Activated effector memory CD4-positive, alpha-beta T cell treated with anti-CD3 and anti-CD28 coated beads, Interleukin-2, amount 50 U/mL, for 16 hours (primary cell): ENCODE measurements around the gene CRYBA1.
A peak's percentile ranks its signal among the peaks of the same experiment; 100 is the strongest.

Experiments used
- DNase-seq: peaks from one replicate; pipeline ENCODE4 v3.0.0-alpha.2; 2020

The CRYBA1 gene

DNA sequence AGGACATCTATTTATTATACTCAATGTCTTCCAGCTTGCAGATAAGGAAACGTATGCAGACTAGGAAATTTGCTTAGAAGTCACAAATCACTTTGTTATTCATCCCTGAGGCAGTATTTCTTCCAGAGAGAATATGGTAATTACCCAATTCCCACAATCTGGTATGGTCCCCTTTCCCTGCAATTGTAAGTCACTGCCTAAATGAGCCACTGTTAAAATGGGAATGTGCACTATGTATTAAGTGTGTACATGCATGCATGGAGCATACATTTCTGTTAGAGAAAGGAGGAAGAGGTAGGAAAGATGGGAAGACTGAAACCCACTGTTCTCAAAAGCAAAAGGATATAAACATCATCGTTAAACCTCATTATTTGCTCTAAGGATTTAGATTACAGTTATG is 37.3 kb downstream of the CRYBA1 start:
- no peak for DNase-seq

DNA sequence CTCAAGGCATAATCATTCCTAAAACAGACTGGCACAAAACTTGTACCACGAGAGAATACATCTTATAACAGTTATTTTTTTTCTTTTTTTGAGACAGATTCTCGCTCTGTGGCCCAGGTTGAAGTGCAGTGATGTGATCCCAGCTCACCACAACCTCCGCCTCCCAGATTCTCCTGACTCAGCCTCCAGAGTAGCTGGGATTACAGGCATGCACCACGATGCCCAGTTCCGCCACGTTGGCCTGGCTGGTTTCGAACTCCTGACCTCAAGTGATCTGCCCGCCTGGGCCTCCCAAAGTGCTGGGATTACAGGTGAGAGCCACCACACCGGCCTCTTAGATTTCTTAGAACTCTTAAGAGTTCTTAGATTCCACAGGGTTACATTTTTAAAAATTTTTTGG is 43.2 kb downstream of the CRYBA1 start:
- DNase-seq, result peak; percentile 62

DNA sequence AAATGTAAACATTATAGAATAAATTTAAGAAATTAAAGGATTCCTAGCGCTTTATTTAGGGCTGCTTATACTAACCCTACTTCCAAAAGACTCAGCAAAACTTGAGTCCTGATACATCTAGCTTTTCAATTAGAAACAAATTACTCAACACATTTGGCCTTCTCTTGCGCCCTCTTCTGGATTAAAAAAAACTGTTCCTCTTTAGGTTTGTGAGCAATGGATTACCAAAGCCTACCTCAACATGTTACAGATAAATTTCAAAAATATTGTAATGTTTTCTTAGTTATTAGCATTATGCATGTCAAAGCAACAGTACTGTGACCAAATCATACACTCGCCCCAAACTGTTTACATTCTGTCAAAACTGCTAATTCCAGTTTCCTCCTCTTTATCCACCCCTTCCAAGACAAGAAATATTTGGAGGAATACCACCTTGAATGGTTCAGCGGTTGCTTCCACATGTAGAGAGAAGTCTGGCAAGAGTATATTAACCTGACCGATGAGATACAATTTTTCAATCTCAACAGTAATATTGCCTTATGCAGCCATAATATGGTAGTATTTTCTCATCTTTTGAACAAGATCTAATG is 44.6 kb downstream of the CRYBA1 start:
- no peak for DNase-seq

DNA sequence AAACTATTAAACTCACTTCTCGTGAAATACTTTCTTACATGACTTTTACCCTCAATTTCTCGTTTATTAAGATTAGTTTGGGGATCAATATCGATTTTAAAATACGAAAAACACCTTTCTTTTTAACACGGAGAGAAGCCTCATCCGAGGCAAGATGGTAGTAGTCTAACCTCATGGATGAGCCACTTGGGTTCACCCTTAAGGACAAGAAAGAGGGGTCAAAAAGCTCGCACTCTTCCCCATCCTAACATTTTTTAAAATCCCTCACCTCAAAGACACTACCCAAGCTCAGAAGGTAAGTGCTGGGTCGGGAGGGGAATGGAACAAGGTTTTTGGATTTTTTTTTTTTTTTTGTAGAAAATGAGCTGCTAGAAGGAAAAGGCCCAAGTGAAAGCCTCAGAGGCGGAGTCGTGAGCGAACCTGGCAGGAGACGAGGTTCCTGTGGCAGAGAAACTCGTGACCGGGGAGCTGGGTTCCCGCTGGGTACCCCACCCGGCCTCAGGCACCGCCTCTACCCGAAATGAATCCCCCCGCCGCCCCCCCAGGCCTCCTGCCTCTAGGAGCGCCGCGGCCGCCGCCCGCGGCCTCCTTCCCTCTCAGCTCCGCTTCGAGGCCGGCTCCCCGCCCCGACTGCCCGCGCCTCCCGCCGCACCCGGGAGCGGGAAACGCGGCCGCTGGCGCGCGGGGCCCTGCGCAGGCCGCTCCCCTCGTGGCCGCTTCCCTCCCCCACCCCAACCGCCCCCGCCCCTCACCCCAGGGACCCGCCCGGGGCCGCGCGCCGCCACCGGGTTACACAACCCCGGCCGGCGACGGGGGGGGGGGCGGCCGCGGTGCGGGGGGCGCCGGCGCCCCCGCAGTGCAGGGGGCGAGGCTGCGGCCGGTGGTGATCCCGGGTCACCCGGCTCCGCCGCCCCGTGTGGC is 45.7 kb downstream of the CRYBA1 start:
- DNase-seq, result peak; percentile 84

DNA sequence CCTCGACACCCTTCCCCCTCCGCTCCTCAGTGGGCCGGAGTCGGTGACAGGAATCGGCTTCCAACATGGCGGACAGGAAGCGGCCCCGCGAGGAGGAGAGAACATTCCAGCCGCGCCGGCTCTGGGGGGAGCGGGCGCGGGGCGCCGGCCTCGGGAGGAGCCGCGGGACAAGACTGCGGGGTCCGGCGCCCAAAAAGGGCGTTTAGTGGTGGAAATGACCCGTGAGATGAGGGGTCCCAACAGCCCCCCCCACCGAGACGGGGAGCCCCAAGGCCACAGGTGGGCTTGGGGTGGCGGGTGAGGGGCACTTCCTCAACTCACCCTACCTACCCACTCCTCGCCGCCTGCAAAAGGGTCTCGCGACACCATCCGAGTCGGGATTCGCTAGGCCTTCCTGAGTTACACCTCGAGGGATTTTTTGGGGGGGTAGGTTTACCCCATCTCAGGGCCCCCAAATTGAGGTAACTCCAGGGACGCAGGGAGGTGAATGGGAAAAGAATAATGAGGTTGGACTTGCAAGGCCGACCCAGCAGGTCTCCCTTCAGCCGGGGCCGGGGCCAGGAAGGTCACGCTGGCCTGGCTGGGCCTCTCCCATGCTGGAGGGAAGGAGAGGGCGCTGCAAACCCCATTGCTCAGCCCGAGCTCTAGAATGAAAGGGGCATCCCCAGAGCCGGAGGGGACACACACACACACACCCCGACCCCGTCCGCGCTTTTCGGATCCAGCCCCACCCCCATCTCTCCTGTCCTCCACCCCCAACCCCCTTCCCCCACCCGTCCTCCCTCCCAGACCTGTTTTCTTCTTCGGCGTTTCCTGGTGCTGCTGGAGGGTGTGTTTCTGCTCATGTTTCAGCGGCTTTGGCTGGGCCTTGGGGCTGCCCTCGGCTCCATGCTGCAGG is 46.6 kb downstream of the CRYBA1 start:
- peak; percentile 86 for DNase-seq

DNA sequence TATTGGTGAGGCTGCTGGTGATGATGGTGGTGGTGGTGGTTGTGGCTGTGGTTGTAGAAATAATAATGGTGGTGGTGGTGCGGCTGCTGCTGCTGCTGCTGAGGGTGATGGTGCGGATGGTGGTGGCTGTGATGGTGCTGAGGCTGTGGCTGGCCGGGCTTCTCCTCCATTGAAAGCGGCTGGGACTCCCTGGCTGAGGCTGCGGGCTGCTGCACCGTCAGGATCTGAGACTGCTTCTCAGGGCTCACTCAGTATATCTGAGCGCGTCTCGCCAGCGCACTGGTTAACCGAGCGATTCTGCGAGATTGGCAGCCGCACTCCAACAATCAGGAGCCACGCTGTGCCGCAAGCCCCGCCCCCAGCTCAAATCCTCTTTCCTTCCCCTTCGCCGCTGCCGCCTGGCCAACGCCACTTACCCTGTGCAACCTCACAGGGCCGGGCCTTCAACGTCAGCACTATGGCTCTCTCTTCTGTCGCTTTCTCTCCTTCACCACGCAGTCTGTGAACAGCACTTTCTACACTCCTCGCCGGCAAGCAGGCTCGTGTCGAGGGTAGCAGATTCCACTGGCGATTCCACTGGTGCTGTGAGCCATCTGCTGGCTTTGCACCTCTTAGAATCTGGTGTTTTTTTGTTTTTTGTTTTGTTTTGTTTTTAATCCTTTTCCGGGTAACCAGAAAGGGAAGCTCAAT is 47.4 kb downstream of the CRYBA1 start, which contains the start of gene NUFIP2:
Gene NUFIP2, minus strand, starts transcription at position 259 of the 690 bp plus-strand sequence. Its CDS starts 89 bp downstream, at position 170.
- DNase-seq, result peak; percentile 99

DNA sequence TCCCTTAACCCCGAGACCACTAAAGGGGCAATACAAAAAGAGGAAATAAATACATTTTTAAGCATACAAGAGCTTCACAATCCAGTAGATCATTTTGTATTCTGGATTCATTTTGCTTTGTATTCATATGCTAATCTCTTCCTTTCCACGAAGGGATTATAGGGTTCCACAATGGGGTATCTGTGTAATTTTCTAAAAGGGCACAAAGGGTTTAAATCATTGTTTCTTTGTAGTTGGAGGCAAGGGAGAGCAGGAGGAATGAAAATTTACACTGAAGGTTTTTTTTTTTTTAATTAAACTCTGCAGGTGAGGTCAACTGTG is 47.9 kb downstream of the CRYBA1 start:
- no peak for DNase-seq

DNA sequence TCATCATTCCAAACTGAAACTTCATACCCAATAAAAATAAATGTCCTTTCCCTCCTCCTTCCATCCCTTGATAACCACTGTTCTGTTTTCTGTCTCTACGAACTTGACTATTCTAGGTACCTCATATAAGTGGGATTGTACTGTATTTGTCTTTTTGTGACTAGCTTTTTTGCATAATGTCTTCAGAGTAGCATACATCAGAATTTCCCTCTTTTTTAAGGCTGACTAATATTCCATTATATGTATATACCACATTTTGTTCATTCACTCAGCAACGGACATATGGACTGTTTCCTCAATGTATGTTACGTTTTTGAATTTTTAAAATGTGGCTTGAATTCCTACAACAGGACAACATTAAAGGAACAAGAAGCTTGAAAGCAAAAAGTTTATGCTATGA is 48.8 kb downstream of the CRYBA1 start:
- DNase-seq, result no peak

DNA sequence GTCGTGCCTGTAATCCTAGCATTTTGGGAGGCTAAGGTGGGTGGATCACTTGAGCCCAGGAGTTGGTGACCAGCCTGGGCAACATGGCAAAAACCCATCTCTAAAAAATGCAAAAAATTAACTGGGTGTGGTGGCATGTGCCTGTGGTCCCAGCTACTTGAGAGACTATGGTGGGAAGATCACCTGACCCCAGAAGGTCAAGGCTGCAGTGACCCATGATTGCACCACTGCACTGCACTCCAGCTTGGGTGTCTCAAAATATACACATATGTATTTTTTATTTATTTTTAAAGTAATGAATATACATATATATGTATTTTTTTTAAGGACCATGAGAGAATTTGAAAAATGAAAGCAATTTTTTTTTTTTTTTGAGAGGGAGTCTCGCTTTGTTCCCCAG is 52.4 kb downstream of the CRYBA1 start:
- no peak for DNase-seq

DNA sequence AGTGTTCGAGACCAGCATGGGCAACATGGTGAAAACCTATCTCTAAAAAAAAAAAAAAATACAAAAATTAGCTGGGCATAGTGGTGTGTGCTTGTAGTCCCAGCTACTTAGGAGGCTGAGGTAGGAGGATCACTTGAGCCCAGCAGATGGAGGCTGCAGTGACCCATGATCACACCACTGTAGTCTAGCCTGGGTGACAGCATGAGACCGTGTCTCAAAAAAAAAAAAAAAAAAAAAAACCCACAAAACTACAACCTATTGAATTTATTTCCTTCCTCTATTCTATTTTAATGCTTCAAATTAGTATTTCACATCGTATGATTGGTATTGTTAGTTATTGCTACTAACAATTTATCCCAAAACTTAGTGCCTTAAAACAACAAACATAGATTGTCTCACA is 56.7 kb downstream of the CRYBA1 start:
- no peak for DNase-seq
